Ovary (tissue), 3 donors: ENCODE results near the gene CREM.

ENCODE experiments used
- CTCF ChIP-seq, 3 donors: fragments of 450-650 bp in 2 of 3; fragments of 200-600 bp in 1 of 3; IDR thresholded peaks; one replicate each; pipeline versions ENCODE4 v1.5.1 to v1.8.0; 2016 to 2022; ENCODE audit warnings: antibody characterized with exemption in 3 of 3, mild to moderate bottlenecking in 1 of 3
- POLR2A ChIP-seq: fragments of 450-650 bp; IDR thresholded peaks from one replicate; pipeline ENCODE4 v1.6.1; 2017; ENCODE audit warnings: antibody characterized with exemption, mild to moderate bottlenecking, moderate library complexity
- donor health status: DM: no; HTN: no; CAD: no.

- TF ChIP-seq CTCF (IDR thresholded peaks at IDR 0.05) (no peak), POLR2A (no peak)
Measured at GRCh38 chr10:35167342-35167741, 40.7 kb downstream of the CREM start.
